Left ventricle myocardium inferior (tissue), 1 donor: ENCODE data around the gene MRTO4. TPM values are rescaled to one million over a fixed set of nuclear protein-coding genes. Genes with fewer than 3 reads are reported as not detected.
A peak's percentile ranks its signal among the peaks of the same experiment; 100 is the strongest.

ENCODE experiments used
- DNase-seq: peaks from one replicate; pipeline ENCODE4 v3.0.0-alpha.2; 2020
- H3K27ac ChIP-seq: fragments of 200-600 bp; replicated peaks from 2 replicates; pipeline ENCODE4 v1.8.0; 2021
- H3K27me3 ChIP-seq: fragments of 200-600 bp; 2 replicates; pipeline ENCODE4 v1.8.0; 2021; ENCODE audit warnings: low read depth
- H3K36me3 ChIP-seq: fragments of 200-600 bp; 2 replicates; pipeline ENCODE4 v1.8.0; 2021
- H3K4me1 ChIP-seq: fragments of 200-600 bp; 2 replicates; pipeline ENCODE4 v1.8.0; 2021
- H3K4me3 ChIP-seq: fragments of 200-600 bp; 2 replicates; pipeline ENCODE4 v1.8.0; 2021; ENCODE audit warnings: mild to moderate bottlenecking, moderate library complexity
- H3K9me3 ChIP-seq: fragments of 200-600 bp; replicated peaks from 2 replicates; pipeline ENCODE4 v1.8.0; 2021
- intact Hi-C: fragments of 100-400 bp; cut with micrococcal nuclease; formaldehyde crosslinking; loops from one replicate; pipeline ENCODE4 v1.11.0; 2022
- long read RNA-seq: library from polyadenylated mRNA; unstranded; transcript quantifications from one replicate; pipeline ENCODE4 v2.0.0, GENCODE V29; 2021
- total RNA-seq: library from RNA; stranded (reverse); fragmentation: NEBNext Ultra II Directional; extraction: Animal tissue kit (Norgen Biotek cat#: 25700); gene quantifications from one replicate; pipeline ENCODE4 v1.2.1, GENCODE V29; 2021
- TF ChIP-seq, protein P1 (sequence below): fragments of 200-600 bp; IDR thresholded peaks from 2 replicates; pipeline ENCODE4 v1.8.0; 2021; ENCODE audit warnings: antibody characterized with exemption, mild to moderate bottlenecking, borderline replicate concordance
- donor health status: DM: no; HTN: yes; CAD: no; lungs with severe emphysema.

The MRTO4 gene
- total RNA-seq: 10.0 TPM
- long read RNA-seq, partial matches to known transcripts: 1 of 6 reads
- long read RNA-seq, other reads (novel, unspliced or antisense): 3 of 6 reads

GRCh38 chr1:19251305-19252196 lies at the start of gene MRTO4, which contains the start of gene EMC1:
MRTO4 (plus strand) TSS chr1:19251805; CDS start chr1:19251836, 31 bp downstream.
EMC1 (minus strand) TSS chr1:19251524; CDS start chr1:19251509, 15 bp downstream.
- Histone ChIP-seq H3K4me1 (peaks cover 46% of the 10 kb centered on the region), H3K36me3 (peaks cover 13% of the 10 kb centered on the region), H3K27me3 (no peaks in the 10 kb centered on the region), H3K27ac (peak within 1 kb of the TSS; percentile 98), H3K4me3 (peak within 1 kb of the TSS; percentile 97), H3K9me3 (no peaks in the 10 kb centered on the region)
- intact Hi-C loops: no loop called here
- TF ChIP-seq, protein P1, sequence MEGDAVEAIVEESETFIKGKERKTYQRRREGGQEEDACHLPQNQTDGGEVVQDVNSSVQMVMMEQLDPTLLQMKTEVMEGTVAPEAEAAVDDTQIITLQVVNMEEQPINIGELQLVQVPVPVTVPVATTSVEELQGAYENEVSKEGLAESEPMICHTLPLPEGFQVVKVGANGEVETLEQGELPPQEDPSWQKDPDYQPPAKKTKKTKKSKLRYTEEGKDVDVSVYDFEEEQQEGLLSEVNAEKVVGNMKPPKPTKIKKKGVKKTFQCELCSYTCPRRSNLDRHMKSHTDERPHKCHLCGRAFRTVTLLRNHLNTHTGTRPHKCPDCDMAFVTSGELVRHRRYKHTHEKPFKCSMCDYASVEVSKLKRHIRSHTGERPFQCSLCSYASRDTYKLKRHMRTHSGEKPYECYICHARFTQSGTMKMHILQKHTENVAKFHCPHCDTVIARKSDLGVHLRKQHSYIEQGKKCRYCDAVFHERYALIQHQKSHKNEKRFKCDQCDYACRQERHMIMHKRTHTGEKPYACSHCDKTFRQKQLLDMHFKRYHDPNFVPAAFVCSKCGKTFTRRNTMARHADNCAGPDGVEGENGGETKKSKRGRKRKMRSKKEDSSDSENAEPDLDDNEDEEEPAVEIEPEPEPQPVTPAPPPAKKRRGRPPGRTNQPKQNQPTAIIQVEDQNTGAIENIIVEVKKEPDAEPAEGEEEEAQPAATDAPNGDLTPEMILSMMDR: no peak
- peak; percentile 88 for DNase-seq

DNA sequence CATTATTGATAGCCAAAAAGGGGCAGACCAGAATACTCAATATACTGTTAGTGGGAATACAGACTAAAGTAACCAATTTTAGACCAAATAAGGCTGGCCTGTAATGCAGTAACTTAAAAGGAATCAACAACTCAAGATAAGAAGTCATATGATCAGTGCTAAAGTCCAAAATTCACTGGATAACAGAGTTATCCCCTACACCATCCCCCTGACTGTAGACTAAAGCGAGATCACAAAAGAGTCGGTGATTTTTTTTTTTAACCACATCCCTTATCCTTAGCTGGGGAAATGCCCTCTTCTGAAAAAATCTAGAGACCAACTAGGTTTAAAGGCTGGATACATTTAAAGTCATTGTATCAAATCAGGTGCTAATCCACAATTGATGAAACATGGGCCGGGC lies 49.2 kb upstream of the MRTO4 start:
- H3K4me1 ChIP-seq: peaks cover 93% of the 10 kb centered on the region
- H3K36me3 ChIP-seq: peaks cover 39% of the 10 kb centered on the region
- intact Hi-C loops: no loop called here

GRCh38 chr1:19203440-19203839 lies 48.2 kb upstream of the MRTO4 start:
- DNase-seq: no peak
- no peaks in the 10 kb centered on the region for H3K27me3 ChIP-seq
- no peaks in the 10 kb centered on the region for H3K9me3 ChIP-seq
- H3K27ac ChIP-seq: peak overlapping the region; percentile 36
- peaks cover 93% of the 10 kb centered on the region for H3K4me1 ChIP-seq
- intact Hi-C loops: no loop called here
- peaks cover 28% of the 10 kb centered on the region for H3K36me3 ChIP-seq
- TF ChIP-seq, protein P1: no peak
- no peak overlapping the region for H3K4me3 ChIP-seq

More for the DNA sequence above, 49.2 kb upstream of the MRTO4 start:
- Histone ChIP-seq H3K4me3 (no peak overlapping the region), H3K27ac (no peak overlapping the region), H3K9me3 (no peaks in the 10 kb centered on the region), H3K27me3 (no peaks in the 10 kb centered on the region)
- DNase-seq: no peak
- TF ChIP-seq, protein P1: no peak

GRCh38 chr1:19204446-19205266 lies 46.9 kb upstream of the MRTO4 start:
- peaks cover 94% of the 10 kb centered on the region for H3K4me1 ChIP-seq
- no peaks in the 10 kb centered on the region for H3K27me3 ChIP-seq
- no peak for DNase-seq
- H3K9me3 ChIP-seq: no peaks in the 10 kb centered on the region
- intact Hi-C loops: no loop called here
- peaks cover 16% of the 10 kb centered on the region for H3K36me3 ChIP-seq
- TF ChIP-seq, protein P1: no peak
- no peak overlapping the region for H3K27ac ChIP-seq
- H3K4me3 ChIP-seq: no peak overlapping the region

DNA sequence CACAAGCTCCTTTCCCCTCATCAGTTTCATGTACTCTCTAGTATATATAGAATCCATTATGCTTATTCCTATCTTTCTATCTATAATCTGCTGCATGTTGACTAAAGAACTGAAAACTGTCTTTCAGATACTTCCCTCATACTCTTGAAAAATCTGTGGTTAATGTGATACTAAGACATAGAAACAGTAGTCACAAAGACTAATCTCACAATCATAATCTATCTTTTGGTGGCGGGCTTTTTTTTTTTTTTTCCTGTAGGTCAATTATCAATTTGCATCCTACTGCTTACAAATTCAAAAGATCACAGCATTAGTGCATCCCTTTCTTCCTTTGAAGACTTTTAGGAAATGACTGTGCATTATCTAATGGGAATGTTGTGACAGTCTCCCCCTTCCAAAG lies 46.2 kb upstream of the MRTO4 start:
- peaks cover 9% of the 10 kb centered on the region for H3K36me3 ChIP-seq
- H3K27me3 ChIP-seq: no peaks in the 10 kb centered on the region
- H3K4me3 ChIP-seq: no peak overlapping the region
- DNase-seq: no peak
- intact Hi-C loops: no loop called here
- H3K27ac ChIP-seq: peak overlapping the region; percentile 93
- H3K9me3 ChIP-seq: no peaks in the 10 kb centered on the region
- TF ChIP-seq, protein P1: no peak
- H3K4me1 ChIP-seq: peaks cover 98% of the 10 kb centered on the region
